Measurements from ENCODE around the gene TUBE1. TPM values are rescaled to one million over a fixed set of nuclear protein-coding genes. Genes with fewer than 3 reads are reported as not detected.
A peak's percentile ranks its signal among the peaks of the same experiment; 100 is the strongest.
"Not testable (repeated sequence)": the region's sequence is repeated elsewhere in the genome, so short reads cannot be mapped to it uniquely, and the experiment has no call there.

TUBE1 gene
- total RNA-seq (2014; rRNA removed; shearing (Covaris generic)) = 23.1 and 24.5 TPM in 2 replicates

DNA sequence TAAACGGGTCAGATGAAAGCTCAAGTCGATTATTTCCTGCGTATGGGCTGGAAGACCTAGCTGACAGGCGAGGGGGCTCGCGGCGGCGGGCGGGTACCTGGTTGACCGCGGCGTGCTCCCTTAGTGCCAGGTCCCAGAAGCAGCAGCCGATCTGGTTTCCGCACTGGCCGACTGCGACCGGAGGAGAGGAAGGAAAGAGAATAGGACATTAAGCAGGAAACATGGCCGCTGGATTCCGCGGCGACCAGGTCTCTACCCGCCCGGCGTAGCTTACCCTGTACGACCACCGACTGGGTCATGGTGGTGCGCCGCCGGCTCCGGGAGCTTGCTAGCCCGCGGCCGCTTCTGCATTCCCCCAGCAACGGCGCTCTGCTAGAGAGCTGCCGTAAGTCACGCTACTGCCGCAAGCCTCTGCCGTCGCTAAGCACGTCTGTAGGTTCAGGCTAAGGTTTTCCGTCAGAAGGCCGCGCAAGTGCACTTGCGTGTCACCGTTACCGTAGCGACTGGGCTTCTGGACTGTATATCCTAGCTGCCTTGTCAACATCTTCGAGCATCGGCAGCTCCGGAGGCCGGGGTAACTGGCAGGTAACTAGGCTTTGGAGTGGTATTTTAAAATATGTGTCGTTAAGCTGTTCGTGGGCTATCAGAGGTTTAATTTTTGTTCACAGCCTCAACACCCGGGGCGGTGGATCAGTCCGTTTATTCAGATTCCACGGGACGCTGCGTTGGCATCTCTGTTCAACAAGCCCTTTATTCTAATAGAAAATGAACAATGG, at the start of gene TUBE1, which contains the start of gene FAM229B:
Gene TUBE1 (minus strand): TSS at position 347 of the 776 bp plus-strand sequence. CDS start 48 bp downstream, at position 299.
Gene FAM229B (plus strand): TSS at position 456 of the 776 bp plus-strand sequence. CDS start 11,693 bp downstream, outside the sequence.
- peak; percentile 97 for DNase-seq (ENCODE audit: low read depth)

- no peak for DNase-seq (ENCODE audit: low read depth)
Measured at GRCh38 chr6:112130878-112131277, 43.6 kb upstream of the TUBE1 start.

- DNase-seq (ENCODE audit: low read depth) = no peak
Measured at GRCh38 chr6:112128208-112128607, 40.9 kb upstream of the TUBE1 start.

- DNase-seq (ENCODE audit: low read depth) = no peak
Measured at GRCh38 chr6:112123982-112124381, 36.7 kb upstream of the TUBE1 start.

DNA sequence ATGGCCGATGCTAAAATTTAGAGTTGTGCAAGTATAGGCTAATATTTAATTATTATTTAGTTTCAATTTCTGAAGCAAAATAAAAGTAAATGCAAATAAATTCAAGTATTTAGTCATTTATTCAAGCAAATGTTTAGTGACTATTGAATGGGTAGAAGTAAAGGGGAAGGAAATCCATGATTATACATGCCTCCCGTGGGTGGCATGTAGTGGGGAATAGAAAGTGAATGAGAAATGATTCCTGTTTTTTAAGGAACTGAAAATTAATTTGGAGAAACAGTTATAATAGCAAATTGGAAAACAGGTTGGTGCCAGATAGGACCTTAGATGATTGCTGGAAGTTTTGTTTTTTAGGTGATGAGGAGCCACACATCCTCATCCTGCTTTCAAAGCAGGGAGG, 35.5 kb upstream of the TUBE1 start:
- no peak for DNase-seq (ENCODE audit: low read depth)

- DNase-seq (ENCODE audit: low read depth) = peak; percentile 24
Measured at GRCh38 chr6:112118034-112118433, 30.8 kb upstream of the TUBE1 start.

GRCh38 chr6:112117554-112117953, 30.3 kb upstream of the TUBE1 start:
- DNase-seq (ENCODE audit: low read depth) = peak; percentile 53

DNA sequence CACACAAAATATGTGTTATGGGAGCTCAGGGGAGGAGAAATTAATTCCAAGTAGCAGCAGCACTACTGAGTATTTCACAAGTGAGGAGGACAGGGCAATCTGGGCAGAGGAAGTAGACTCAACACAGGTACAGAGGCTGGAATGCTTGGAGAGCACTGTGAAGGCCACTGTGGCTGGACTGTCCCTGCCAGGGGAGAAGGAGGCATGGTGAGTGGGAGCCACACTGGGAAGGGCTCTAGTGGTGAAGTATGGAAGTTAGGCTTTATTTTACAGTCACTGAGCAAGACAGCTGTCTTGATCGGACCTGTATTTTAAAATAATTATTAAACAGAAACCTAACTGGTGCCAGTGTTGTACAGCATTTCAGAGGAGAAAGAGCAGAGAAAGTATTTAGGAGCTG, 28.9 kb upstream of the TUBE1 start:
- DNase-seq (ENCODE audit: low read depth) = no peak

GRCh38 chr6:112114577-112115223, 27.4 kb upstream of the TUBE1 start:
- DNase-seq (ENCODE audit: low read depth) = no peak

GRCh38 chr6:112113918-112114317, 26.6 kb upstream of the TUBE1 start:
- DNase-seq (ENCODE audit: low read depth) = no peak

- DNase-seq (ENCODE audit: low read depth) = no peak
Measured at GRCh38 chr6:112113431-112113830, 26.1 kb upstream of the TUBE1 start.

GRCh38 chr6:112109262-112109661, 22.0 kb upstream of the TUBE1 start:
- no peak for DNase-seq (ENCODE audit: low read depth)

GRCh38 chr6:112106562-112106961, 19.3 kb upstream of the TUBE1 start:
- DNase-seq (ENCODE audit: low read depth) = no peak

- DNase-seq (ENCODE audit: low read depth) = not testable (repeated sequence)
Measured at GRCh38 chr6:112106026-112106425, 18.7 kb upstream of the TUBE1 start.

- DNase-seq (ENCODE audit: low read depth) = no peak
Measured at GRCh38 chr6:112100561-112100960, 13.3 kb upstream of the TUBE1 start.

- DNase-seq (ENCODE audit: low read depth) = no peak
Measured at GRCh38 chr6:112096901-112097300, 9.6 kb upstream of the TUBE1 start.

- DNase-seq (ENCODE audit: low read depth) = no peak
Measured at GRCh38 chr6:112087916-112088315, 634 bp upstream of the TUBE1 start.

DNA sequence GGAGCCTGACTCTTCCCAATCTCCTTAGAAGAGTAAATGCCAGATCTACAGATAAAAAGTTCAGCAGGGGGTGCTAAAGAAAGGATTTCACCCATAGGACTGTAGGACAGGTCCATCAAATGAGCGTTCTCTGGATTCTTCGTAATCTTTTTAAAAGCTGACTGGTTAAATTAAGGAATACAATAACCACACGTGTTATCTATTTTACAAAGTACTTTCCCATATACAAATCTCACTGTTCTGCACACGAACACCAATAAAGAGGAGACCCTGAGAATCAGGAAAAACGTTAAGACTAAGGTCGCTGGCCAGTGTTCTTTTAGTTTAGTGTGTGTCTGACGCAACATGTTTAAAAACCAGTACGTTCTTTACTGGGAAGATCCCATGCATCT, 542 bp downstream of the TUBE1 start:
- peak; percentile 68 for DNase-seq (ENCODE audit: low read depth)

DNA sequence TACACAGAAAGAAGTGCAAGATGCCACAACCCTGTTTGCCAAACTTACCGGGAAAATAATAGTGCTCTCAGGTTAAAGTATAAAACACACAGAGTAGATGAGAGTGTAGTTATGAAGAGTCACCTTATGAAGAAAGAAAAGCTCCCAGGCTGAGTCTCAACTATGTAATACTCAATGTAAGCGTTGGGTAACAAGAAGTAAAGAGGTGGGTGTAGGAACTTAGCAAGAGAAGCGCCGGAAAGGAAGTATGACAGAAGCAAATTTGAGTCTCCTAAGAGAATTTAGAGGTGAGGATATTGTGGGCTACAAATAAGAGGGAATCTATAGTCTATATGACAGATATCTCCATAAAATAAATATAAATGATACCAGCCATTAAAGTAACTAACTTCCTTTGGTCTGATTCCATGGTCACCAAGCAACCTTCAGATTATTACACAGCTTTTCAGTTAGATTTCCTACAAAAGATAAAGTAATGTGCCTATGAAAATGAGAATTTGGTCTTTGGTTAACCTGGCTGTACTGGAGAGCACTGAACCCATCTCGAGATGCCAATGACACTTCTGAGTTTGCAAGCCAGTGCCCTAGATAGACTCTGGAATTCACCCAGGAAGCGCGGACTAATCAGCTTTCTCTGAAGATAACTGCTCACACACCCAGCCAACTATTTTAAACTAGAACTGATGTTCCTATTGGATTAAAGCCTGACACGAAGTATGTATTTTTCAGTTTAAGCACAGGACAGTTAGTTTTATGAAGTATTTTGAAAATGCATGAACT, 1.8 kb downstream of the TUBE1 start:
- DNase-seq (ENCODE audit: low read depth) = no peak

DNA sequence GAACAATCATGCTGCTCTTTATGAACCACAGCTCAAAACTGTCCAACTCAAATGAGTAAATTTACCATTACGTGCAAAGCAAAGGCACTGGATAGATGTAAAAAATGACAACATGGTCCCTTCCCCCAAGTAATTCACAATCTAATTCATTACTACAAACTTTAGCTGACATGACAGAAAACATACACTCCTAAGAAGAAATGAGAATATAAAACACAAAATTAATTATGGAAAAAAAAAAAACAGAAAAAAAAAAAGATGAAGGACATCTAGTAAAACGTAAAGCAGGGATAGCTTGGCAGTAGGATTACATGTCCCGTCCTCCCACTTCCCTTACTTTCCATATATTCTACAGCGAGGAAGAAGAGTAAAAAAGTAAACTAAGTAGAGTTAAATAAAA, 5.7 kb downstream of the TUBE1 start:
- DNase-seq (ENCODE audit: low read depth) = no peak

GRCh38 chr6:112066606-112067005, 20.7 kb downstream of the TUBE1 start:
- no peak for DNase-seq (ENCODE audit: low read depth)

- DNase-seq (ENCODE audit: low read depth) = no peak
Measured at GRCh38 chr6:112065426-112065986, 21.8 kb downstream of the TUBE1 start.
